Stomach (tissue), 9 donors: Measurements from ENCODE around the gene KIF13A. TPM values are rescaled to one million over a fixed set of nuclear protein-coding genes. Genes with fewer than 3 reads are reported as not detected.
A peak's percentile ranks its signal among the peaks of the same experiment; 100 is the strongest.

Experiments
- DNase-seq, 2 donors: peaks; one replicate each; pipeline versions ENCODE4 v3.0.0 to v3.0.0-alpha.2; 2013 to 2019
- H3K27ac ChIP-seq, 5 donors: fragments of 200-600 bp in 4 of 5; sonication (generic) in 4 of 5; one replicate each; pipeline ENCODE4 v1.5.1; 2013 to 2019; ENCODE audit warnings: mild to moderate bottlenecking in 1 of 5, moderate library complexity in 1 of 5
- H3K27me3 ChIP-seq, 3 donors: fragments of 200-600 bp; sonication (generic); one replicate each; pipeline ENCODE4 v1.5.1; 2017 to 2019; ENCODE audit warnings: mixed run types in 1 of 3
- H3K36me3 ChIP-seq, 4 donors: fragments of 200-600 bp; sonication (generic); 1 replicate in 3 of 4; 2 replicates in 1 of 4; pipeline ENCODE4 v1.5.1; 2016 to 2019
- H3K4me1 ChIP-seq, 4 donors: fragments of 200-600 bp; sonication (generic); one replicate each; pipeline ENCODE4 v1.5.1; 2016 to 2019
- H3K4me3 ChIP-seq, 4 donors: fragments of 200-600 bp; sonication (generic) in 3 of 4; one replicate each; pipeline ENCODE4 v1.5.1; 2016 to 2019; ENCODE audit warnings: mild to moderate bottlenecking in 1 of 4
- H3K9me3 ChIP-seq, 4 donors: fragments of 200-600 bp; sonication (generic); one replicate each; pipeline ENCODE4 v1.5.1; 2016 to 2019
- CTCF ChIP-seq, 7 experiments: fragments of 450-650 bp in 4 of 7; fragments of 200-600 bp in 3 of 7; sonication (generic) in 3 of 7; IDR thresholded peaks; one replicate each; pipeline ENCODE4 v1.5.1; 2016 to 2019; ENCODE audit warnings: antibody characterized with exemption in 7 of 7, control low read depth in 2 of 7, mild to moderate bottlenecking in 1 of 7
- EP300 ChIP-seq: sonication (generic); formaldehyde crosslinking; IDR thresholded peaks from one replicate; pipeline ENCODE4 v1.6.1; 2017; ENCODE audit warnings: antibody characterized with exemption
- POLR2A ChIP-seq, 4 donors: fragments of 450-650 bp; IDR thresholded peaks; one replicate each; pipeline ENCODE4 v1.6.1; 2016; ENCODE audit warnings: antibody characterized with exemption in 4 of 4, control low read depth in 2 of 4, mild to moderate bottlenecking in 1 of 4, moderate library complexity in 1 of 4
- POLR2AphosphoS5 ChIP-seq, 3 donors: sonication (generic); formaldehyde crosslinking; IDR thresholded peaks; one replicate each; pipeline ENCODE4 v1.6.1; 2016; ENCODE audit warnings: antibody characterized with exemption in 3 of 3
- WGBS, 5 donors: extraction: QIAGEN DNeasy Blood & Tissue Kit in 3 of 5; methylation state at CpG; one replicate each; pipeline versions ENCODE4 v1.1.5 to v1.1.7; 2013 to 2018; 5-methylcytosine and 5-hydroxymethylcytosine counted together
- intact Hi-C: fragments of 100-400 bp; cut with DNase I; formaldehyde crosslinking; loops from one replicate; pipeline ENCODE4 v1.15.1; 2023; ENCODE audit warnings: low total_unique reads
- polyA plus RNA-seq, 3 donors: library from polyadenylated mRNA; stranded (reverse); fragments of 200-250 nt; gene quantifications; one replicate each; pipeline ENCODE4 v1.2.3, GENCODE V29; 2013
- total RNA-seq, 5 donors: library from RNA; depleted of rRNA; stranded (reverse); fragments of >200 nt; gene quantifications; one replicate each; pipeline versions ENCODE4 v1.1.0 to v1.2.3, GENCODE V29; 2014 to 2016
- donor health status: healthy with polysubstance abuse.
- donor health status: Bipolar disorder and iron deficiency.
- donor health status: healthy.

The KIF13A gene
- total and polyA plus RNA-seq, 8 donors, result 9.2 to 60.6 (median 23.6) TPM

GRCh38 chr6:17721671-17722070 is 265.8 kb downstream of the KIF13A start:
- H3K9me3 ChIP-seq, result no peaks in the 10 kb centered on the region
- no peaks in the 10 kb centered on the region for H3K4me1 ChIP-seq
- no peaks in the 10 kb centered on the region for H3K36me3 ChIP-seq
- intact Hi-C loops, result no loop called here
- H3K27me3 ChIP-seq, result no peaks in the 10 kb centered on the region
- TF ChIP-seq CTCF (IDR thresholded peaks at IDR 0.05), result no peak
- no peak for TF ChIP-seq POLR2A (IDR thresholded peaks at IDR 0.05)
- TF ChIP-seq EP300, result no peak
- no peak for TF ChIP-seq POLR2AphosphoS5 (IDR thresholded peaks at IDR 0.05)
- no peak overlapping the region for H3K4me3 ChIP-seq
- no peak overlapping the region for H3K27ac ChIP-seq
- no peak for DNase-seq
- 62 to 77% (median 65%) methylated on average over 3 of the region's 3 CpGs for WGBS, 5 donors

- no peak overlapping the region for H3K27ac ChIP-seq
- H3K27me3 ChIP-seq, result no peaks in the 10 kb centered on the region
- 44 to 62% (median 48%) methylated on average over 3 of the region's 3 CpGs for WGBS, 5 donors
- H3K36me3 ChIP-seq, result no peaks in the 10 kb centered on the region
- DNase-seq, result no peak
- H3K9me3 ChIP-seq, result no peaks in the 10 kb centered on the region
- no peak overlapping the region for H3K4me3 ChIP-seq
- TF ChIP-seq EP300 (no peak), POLR2A (IDR thresholded peaks at IDR 0.05) (no peak), POLR2AphosphoS5 (IDR thresholded peaks at IDR 0.05) (no peak), CTCF (IDR thresholded peaks at IDR 0.05) (no peak)
- intact Hi-C loops, result no loop called here
- no peaks in the 10 kb centered on the region for H3K4me1 ChIP-seq
Measured at GRCh38 chr6:17719323-17720041, 268.0 kb downstream of the KIF13A start.

- 60 to 74% (median 65%) methylated on average over 2 of the region's 2 CpGs for WGBS, 5 donors
- H3K27me3 ChIP-seq, result no peaks in the 10 kb centered on the region
- H3K27ac ChIP-seq, result no peak overlapping the region
- no peak for TF ChIP-seq EP300
- TF ChIP-seq CTCF (IDR thresholded peaks at IDR 0.05), result no peak
- H3K36me3 ChIP-seq, result no peaks in the 10 kb centered on the region
- DNase-seq, result no peak
- H3K9me3 ChIP-seq, result no peaks in the 10 kb centered on the region
- no peaks in the 10 kb centered on the region for H3K4me1 ChIP-seq
- intact Hi-C loops, result no loop called here
- no peak overlapping the region for H3K4me3 ChIP-seq
Measured at GRCh38 chr6:17716221-17716620, 271.2 kb downstream of the KIF13A start.

DNA sequence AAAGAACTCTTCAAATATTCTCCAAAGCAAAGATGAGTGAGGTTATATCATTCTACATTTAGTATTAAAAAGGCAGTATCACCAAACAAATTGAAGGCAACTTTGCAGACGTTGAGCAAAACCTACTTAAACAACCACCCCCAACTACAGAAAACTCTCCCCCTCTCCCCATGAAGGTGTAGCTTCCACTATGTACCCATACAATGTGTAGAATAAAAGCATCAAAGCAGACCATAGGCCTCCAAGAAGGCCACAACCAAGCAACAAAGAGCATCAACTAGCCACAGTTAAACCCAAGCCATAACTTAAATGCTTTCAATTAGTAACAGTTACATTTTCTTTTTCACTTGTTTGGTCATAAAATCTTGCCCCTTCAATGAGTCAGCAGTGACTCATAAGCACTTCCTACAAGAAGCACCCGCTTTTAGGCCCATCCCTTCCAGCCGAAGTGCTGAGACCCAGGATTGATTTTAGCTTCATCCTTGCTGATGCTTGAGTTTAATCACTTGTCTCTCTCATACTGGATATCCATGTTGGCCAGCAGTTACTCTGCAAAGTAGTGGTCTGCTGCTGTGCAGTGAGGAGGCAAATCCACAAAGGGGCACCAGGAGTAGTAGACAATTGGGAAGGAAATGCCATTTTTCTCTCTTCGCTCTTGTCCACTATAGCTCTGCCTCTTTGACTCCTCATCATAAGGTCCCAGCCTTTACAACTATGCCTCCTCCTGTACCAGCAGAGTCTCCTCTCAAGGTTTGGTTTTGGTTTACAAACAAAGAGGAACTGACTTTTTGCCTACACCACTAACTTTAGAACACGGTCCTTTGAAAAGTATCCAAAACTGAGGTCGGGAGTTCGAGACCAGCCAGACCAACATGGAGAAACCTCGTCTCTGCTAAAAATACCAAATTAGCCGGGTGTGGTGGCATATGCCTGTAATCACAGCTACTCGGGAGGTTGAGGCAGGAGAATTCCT is 272.3 kb downstream of the KIF13A start:
- 71 to 78% (median 74%) methylated on average over 9 to 10 of the region's 10 CpGs for WGBS, 5 donors
- DNase-seq, result no peak
- Histone ChIP-seq H3K4me1 (no peaks in the 10 kb centered on the region), H3K4me3 (no peak overlapping the region), H3K36me3 (no peaks in the 10 kb centered on the region), H3K27me3 (no peaks in the 10 kb centered on the region), H3K9me3 (no peaks in the 10 kb centered on the region), H3K27ac (peak overlapping the region in 1 of 5 donors; percentile 14)
- TF ChIP-seq CTCF (IDR thresholded peaks at IDR 0.05) (no peak), POLR2A (IDR thresholded peaks at IDR 0.05) (no peak), EP300 (no peak), POLR2AphosphoS5 (IDR thresholded peaks at IDR 0.05) (no peak)
- intact Hi-C loops, result no loop called here
